Effector CD8-positive, alpha-beta T cell (primary cell): Measurements from ENCODE around the gene ARHGEF37.
A peak's percentile ranks its signal among the peaks of the same experiment; 100 is the strongest.

Experiments
- DNase-seq: peaks from one replicate; lab custom pipeline; 2025; lab: John Stamatoyannopoulos, UW

Gene ARHGEF37

GRCh38 chr5:149628846-149629388 lies 47.6 kb downstream of the ARHGEF37 start:
- DNase-seq, result no peak

DNA sequence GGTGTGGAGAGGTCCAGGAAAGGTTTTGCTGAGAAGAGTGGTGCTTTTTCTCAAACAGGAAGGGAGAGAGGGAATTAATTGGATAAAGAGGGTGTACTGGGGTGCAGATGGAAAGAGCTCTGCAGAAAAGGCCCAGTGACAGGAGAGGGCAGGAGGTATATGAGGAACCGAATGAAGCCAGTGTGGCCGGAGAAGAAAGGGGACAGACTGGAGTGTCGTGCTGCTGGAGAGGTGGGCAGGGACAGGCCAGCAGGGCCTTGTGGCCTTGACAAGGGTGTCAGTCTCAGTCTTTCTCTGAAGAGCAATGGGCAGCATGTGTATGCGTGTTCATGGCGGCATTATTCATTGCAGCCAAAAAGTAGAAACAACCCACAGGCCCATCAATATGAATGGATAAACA lies 48.1 kb downstream of the ARHGEF37 start:
- DNase-seq, result no peak

DNA sequence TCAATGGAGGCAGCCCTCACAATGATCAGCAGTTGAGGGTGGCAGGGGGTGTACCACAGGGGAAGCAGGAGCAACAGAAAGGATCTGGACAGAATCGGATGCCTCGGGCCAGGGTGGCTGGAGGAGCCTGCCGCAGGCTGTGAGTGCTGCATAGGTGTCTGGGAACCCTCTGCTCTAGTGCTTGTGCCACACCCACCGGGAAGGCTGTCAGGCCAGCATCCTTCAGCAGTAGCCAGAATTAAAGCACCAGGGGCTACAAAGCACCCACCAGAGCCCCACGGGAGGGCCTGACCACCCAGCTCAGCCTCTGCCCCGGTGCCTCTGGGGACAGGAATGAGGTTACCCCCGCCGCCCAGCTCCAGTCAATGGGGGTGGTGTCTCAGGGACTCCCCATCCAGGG lies 49.0 kb downstream of the ARHGEF37 start:
- DNase-seq, result no peak

DNA sequence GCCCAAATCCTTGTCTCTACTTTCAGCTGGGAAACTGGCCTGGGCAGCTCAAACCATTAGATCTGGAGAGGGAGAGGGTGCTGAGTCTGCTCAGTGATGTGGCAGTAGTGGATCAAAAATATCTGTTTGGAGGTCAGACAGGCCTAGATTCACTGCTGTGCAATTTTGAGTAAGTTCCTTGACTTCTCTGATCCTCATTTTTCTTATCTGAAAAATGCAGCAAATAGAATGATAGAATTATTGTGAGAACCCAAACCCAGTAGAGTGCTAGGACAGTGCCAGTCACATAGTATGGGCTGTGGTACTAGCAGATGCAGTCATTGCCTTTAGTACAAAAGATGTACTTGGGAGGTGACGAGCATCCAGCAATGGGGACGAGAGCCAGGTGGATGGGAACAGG lies 50.2 kb downstream of the ARHGEF37 start:
- DNase-seq, result no peak

DNA sequence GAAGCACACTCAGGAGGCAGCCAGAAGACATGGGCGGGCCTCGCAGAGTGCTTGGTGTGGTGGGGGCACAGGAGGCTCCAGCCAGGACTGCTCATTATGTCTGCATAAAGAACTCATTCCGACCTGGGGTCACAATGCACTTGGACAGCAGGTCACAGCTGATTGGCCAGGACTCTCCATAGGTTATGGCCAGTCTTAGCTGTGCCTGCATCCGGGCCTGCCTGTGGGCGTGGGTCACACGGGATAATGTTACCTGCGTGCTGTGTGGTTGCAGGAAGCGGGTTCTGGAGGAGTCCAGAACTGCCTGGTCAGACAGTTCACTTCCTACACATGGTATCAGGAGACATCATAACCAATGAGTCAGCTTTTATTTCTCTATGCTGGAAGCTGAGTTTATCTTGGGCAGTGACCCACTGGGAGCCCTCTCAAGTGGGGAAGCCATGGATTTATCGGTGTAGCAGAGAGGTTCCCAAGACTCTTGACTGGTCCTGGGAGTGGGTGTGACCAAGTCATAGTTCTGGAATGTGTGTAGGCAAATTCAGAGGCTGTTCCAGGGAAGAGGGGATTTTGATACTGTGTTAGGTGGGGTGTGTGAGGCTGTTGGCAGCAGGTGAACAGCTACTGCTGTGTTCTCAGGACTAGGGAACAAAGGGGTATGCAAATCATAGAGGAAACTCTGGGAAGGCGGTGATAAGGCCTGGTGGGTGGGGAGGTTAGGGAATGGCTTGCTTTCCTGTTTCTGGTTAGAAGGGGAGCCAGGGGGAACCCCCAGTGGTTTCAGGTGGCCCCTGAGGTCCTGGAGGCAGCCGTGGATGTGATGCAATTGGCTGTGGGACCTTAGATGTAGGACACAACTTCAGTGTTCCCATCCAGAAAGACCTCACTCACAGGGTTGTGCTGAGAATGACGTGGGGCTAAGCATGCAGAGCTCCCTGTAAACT lies 51.3 kb downstream of the ARHGEF37 start:
- no peak for DNase-seq

- DNase-seq, result no peak
Observed at GRCh38 chr5:149633476-149634350, 52.4 kb downstream of the ARHGEF37 start.

DNA sequence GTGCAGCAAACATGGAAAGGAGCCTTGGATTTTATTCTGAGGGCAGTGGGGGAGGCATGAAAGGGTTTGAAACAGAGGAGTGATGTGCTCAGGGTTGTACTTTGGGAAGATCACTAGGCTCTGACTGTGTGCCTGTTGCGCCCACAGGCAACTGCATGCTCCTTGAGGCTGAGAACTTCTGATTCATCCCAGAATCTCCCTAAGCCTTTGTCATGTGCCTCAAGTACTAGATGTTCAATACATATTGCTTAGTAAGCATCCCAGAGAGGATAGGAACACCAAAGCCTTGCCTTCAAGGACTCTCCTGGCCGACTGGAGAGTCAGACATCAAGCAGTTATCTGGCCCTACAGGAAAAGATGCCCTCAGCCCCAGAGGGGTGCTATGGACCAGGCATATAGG lies 54.1 kb downstream of the ARHGEF37 start:
- no peak for DNase-seq

DNA sequence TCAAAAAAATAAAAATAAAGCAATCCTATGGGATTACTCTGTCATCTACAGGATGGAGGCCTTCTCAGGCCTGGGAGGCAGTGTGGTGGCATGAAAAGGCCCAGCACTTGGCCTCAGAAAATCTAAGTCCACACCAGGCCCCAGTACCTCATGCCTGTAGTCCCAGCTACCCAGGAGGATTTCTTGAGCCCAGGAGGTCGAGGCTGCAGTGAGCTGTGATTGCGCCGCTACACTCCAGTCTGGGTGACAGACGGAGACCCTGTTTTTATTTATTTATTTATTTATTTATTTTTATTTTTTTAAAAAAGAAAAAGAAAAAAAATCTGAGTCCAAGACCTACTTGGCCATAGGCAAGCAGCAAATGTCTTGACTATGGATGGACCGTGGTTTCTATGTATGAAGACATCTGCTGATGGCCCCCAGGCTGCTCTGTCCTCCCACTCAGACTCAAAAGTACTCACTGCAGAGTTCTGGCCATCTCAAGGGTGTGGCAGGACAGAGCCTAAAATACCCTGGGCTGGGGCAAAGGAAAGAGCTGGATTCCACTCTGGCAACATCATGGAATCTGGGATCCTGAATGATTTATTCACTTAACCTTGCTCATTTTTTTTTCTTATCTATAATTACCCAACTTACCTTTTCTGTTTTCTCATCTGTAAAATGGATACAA lies 55.0 kb downstream of the ARHGEF37 start:
- no peak for DNase-seq

DNA sequence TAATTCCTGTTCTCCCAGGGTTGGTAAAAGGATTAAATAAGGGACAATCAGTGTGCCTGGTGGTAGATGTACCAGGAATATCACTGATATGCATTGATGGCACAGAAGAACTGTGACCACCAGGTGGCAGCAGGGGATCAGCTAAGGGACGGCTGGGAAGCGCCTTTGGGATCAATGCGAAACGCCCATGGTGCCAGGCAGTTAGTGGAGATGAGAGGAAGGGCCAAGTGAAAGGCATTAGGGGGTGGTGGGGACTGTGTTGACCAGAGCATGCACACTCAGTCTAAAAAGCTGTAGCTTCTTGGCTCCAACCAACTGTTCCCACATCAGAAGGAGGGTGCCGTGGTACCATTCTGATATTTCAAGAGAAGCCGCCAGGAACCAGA lies 55.6 kb downstream of the ARHGEF37 start:
- DNase-seq, result no peak

GRCh38 chr5:149638136-149638535 lies 56.8 kb downstream of the ARHGEF37 start:
- DNase-seq, result no peak

DNA sequence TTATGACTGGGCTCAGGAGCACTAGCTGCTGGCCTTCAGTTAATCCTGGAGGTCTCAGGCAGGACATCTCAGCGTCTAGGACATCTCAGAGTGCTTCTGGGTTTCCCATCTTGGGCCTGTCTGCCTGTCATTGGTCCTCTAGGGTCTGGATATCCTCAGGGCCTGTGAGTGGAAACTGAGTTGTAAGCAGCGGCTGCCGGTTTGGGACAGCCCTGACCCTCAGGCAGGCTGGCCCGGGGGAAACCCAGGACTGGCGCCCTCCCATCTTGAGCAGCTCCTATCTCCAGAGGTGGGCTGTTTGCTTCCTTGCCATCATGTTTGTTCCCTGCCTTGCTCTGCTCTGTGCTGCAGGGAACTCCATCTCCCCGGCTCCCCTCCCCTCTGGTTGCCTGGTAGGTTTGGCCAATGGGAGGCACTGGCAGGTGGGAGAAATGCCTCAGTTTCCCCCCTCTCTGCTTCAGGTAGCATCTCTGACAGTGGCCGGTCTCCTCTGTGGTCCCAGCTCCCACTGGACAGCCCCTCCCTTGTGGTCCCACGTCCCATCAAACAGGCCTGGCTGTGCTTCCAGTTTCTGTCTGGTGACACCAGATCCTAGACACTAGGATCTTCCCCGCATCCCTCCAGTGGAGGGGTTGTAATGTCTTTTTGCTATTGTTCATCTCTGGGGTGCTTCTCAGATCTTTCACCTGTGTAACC lies 57.4 kb downstream of the ARHGEF37 start:
- no peak for DNase-seq

- no peak for DNase-seq
Observed at GRCh38 chr5:149639737-149640136, 58.4 kb downstream of the ARHGEF37 start.

DNA sequence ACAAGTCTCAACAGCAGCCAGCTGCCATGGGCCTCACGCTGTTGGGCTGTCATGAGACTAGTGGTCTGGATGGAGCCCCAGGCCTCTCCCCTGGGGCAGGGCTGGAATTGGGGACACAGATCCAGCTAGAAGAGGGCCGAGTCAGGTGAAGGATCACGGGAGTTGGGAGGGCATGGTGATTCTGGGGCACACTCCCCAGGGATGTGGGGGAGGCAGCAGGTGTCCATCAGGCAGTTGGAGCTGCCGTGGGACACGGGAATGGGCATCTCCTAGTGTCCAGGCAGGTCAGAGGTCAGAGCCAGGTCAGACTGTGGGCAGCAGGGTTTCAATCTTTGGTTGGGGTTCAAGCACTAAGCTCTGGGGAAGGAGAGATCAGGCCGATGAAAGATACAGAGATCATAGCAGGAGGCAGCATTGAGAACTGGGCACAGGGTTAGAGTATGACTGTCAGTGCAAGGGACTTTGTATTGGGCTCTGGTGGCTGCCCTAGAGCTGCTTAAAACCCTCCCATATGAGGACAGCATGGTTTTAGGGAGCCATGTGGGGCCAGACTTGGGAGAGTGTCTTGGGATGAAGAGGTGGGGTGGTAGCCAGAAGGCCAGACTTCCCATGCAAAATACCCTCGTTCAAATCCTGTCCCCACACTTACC lies 59.2 kb downstream of the ARHGEF37 start:
- no peak for DNase-seq

DNA sequence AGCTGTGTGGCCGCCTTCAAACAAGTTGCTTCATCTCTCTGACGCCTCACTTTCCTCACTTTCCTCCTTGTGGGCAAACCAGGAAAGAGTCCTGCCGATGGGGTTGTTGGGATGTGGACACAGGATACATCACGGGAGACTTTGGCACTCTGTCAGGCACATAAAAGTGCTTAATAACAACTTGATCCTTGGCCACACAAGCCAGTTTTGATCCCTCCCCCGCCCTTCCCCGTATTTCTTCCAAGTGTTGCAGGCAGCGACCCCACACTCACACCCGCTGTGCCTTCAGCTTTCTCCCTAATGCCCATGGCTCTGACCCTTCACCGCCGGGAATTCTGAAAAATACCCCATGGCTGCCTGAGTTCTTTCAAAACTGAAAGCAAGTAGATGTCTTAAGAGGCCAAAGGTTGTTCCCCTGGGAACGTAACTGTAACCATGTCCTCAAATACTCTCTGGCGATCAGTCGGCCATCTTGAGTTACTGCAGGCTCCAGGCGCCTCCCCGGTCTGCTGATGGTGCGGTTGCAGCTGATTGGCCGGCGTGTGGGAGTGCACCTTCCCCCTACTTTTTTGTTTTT lies 59.8 kb downstream of the ARHGEF37 start:
- DNase-seq, result no peak

- DNase-seq, result no peak
Observed at GRCh38 chr5:149641600-149641999, 60.3 kb downstream of the ARHGEF37 start.

GRCh38 chr5:149643781-149644180 lies 62.5 kb downstream of the ARHGEF37 start:
- no peak for DNase-seq

GRCh38 chr5:149644629-149645028 lies 63.3 kb downstream of the ARHGEF37 start:
- no peak for DNase-seq

DNA sequence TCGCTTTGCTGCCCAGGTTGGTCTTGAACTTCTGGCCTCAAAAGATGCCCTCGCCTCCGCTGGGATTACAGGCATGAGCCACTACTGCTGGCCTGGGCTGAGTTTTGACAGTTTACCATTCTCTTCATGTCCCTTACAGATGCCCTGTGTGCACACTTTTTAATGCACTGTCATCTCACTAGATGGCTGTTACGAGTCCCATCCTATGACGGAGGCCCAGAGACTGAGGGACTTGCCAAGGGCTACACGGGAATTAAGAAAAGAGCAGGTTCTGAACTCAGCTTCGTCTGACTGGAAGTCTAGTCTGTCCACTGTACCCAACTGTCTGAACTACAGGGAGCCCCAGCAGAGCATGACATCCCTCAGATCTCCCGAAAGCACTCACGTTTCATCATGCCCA lies 63.9 kb downstream of the ARHGEF37 start:
- DNase-seq, result no peak

DNA sequence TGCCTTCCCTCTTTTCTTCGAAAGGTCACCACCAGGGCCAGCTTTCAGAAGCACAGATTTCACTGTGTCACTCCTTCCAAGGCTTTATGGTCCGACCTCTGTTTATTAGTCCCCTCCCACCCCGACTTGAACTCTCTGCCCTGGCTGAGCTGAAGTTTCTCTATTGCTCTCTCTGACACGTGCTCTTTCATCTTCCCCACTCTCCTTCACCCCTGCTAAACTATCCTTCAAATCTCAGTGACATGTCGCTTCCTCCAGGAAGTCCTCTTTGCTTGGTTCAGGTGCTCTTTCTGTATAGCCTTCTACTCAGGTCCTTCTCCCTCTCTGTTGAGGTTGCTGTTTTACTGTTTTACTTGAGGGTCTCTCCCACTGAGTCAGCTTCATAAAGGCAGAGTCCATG lies 64.4 kb downstream of the ARHGEF37 start:
- DNase-seq, result no peak

DNA sequence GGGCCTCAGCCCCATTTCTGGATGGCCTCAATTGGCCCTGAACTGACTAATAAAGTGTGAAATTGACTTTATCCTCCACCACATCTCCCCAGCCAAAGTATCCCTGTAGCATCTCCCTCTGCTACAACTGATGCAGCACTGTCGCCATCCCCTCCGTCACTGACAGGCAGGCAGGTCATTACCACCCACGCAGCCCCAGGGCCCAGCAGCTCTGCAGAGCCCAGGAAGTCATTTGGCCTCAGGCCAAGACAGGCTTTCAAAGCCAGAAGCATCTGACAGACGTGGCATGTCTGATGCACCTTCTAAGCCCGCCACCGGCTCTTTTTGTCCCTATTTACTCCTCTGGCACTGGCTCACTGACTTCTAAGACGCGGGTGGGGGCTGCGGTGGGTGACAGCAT lies 65.3 kb downstream of the ARHGEF37 start:
- peak; percentile 18 for DNase-seq

DNA sequence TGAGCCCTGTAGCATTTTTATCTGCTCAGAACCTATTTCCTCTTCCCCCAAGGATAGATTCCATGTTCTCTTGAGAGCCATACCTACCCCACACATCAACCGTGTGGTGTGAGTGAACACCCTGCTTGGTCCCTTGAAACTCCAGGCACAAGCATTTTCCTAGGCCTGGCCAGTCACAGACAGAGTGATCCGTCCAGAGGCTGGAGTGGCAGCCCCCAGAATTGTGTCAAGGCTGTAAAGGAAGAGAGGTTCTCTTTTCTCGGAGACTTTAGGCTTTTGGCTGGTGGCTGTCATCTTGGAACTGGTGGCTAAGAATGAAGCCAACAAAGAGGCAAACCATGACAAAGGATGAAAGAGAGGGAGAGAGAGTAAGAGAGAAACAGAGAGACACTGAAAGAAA lies 66.0 kb downstream of the ARHGEF37 start:
- DNase-seq, result no peak
